Measurements from ENCODE around the gene ENO3.

The ENO3 gene

DNA sequence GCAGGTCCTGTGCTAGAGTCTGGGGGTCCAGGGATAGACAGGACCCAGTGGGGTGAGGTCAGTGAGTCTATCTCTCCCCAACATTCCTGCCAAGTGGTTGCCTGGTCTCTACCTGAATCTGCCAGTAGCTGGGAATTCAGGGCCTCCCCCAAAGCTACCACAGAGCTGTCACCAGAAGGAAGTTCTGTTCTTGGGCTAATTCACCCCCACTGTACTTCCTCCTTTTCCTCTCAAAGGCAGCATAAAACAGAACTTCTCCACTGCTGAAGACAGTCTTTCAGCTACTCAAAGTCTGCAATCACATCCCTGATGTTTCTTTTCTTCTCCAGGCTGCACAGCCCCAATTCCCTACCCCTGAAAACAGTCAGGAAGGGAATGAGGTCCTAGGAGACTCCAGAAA lies 27.8 kb downstream of the ENO3 start:
- no peak for DNase-seq

DNA sequence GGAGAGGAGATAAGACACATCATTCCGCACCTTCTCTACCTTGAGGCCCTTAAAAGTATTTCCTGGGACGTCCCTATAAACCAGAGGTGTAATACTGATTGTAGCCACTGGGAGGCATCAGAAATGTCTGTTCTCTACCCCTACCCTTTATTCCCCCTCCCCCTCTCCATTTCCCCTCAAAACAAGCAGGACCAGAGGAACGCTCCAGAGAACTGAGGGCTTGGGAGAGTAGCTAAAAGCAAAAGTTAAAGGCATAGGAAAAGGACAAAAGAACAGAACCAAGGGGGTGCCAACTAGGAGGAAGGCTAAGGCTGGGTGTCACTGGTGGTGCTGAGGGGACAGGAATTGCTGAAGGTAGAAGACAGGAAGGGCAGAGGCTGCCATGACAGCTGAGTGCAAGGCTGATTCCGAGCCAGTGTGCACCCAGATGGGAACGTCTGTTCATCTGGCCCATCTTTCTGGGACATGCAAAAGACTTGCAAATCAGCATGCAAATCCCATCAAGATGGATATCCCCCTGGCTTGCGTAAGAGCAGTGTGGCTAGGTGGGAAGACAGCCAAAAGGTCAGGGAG lies 29.8 kb downstream of the ENO3 start:
- DNase-seq = no peak

DNA sequence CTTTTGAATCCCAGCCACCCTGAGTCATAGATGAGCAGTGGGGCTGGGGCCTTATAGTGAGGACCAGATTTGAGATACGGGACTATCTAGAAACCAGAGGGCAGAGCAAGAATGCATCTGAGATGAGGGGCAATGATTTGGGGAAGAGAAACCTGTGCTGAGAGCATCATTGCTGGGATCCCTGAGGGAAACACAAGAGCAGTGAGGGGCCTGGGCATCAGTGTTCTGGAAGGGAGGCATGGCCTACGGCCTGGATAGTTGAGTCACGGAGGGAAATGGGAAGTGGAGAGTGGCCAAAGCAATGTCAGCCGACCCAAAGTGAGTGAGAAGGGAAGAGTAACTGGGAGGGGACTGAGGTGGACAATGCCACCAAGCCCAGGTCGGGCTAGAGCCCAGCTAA lies 31.4 kb downstream of the ENO3 start:
- DNase-seq = no peak

DNA sequence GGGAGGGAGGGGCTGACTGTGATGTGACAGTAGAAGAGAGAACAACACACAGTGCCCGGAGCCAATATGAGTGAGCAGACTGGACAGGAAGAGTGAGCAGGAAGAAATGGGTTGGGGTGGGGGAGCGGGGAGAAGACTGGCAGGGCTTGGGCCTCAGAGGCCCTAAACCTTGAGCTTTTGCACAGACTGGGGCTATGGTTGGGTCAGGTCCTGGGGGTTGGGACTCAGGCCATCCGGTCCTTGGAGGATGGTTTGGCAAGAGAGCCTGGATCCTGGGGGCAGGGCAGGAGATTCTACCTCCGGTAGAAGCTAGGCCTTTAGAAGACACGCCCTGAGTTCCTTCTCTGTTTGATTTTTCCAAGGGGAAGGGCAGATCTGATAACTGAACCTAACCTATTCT lies 35.5 kb downstream of the ENO3 start:
- DNase-seq = no peak

DNA sequence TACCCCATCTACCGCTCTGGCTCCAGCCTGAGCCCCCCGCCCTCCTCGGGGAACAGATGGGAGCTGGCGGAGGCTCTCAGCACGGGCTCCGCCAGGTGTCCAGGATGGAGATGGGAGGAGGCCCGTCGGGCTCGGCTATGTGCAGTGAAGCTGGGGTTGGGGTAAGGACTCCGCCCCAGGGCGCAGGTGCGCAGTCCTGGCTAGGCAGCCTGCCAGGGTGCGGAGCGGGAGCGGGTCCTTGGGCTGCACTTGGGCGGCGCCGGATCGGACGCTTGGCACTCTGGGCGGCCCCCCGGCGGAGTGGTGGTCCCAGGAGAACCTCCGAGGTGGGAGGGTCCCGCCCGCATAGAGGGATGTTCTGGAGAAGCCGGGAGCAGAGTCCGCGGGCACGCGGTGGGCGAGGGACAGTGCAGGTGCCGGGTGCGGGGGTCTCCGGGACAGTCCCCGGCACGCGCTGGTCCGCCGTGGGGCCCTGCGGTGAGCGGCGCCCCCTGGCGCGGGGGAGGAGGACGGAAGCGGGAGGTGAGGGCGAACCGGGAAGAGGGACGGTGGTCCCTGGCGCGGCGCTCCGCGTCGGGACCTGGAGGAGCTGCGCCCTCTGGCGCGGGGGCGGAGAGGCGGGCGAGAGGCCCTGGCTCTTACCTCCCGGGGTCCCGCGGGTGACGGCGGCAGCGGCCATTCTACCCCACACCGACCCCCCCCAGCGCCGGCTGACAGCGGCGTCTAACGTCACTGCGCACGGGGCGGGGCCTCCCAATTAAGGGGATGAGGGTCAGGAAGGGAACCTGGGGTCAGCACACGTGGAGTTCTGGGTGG lies 36.2 kb downstream of the ENO3 start, which contains the start of gene CAMTA2:
Gene CAMTA2 (minus strand): TSS at position 725 of the 816 bp plus-strand sequence. CDS start 1,453 bp downstream, outside the sequence.
- DNase-seq = peak in 1 of 2 experiments; percentile 28

DNA sequence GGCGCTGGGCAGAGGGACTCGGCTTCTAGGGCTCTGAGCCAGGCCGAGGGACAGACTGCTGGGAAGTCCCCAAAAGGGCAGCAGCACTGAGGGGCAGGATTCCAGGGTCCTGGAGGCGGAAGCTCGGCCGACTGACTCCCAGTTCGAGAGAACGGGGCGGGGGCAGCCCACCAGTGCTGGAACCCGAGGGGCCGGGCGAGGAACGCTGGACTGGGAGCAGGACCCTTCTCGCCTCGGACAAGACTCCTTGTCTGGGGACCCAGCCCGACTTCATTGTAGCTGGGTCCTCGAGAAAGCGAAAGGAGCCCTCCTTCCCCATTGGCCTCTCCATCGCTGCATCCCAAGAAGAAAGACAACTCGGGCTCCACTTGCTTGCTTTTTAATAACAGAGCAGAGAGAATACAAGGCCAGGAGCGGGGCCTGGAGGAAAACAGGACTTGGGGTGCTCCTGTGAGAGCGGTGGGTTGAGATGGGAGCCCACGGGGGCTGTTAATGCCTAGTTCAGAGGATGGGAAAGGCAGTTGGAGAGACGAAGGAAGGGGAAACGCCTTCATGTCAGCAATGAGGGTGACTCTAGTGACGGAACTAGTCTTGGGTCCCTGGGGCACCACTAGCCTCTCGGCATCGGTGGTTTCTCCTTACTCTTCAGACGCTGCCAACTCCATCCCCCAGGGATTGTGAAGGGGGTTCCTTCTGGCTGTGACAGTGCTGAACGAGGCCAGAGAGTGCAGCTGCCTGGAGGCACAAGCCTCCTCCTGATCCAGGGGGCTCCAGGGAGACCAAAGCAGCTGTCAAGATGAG lies 37.0 kb downstream of the ENO3 start:
- DNase-seq = no peak

DNA sequence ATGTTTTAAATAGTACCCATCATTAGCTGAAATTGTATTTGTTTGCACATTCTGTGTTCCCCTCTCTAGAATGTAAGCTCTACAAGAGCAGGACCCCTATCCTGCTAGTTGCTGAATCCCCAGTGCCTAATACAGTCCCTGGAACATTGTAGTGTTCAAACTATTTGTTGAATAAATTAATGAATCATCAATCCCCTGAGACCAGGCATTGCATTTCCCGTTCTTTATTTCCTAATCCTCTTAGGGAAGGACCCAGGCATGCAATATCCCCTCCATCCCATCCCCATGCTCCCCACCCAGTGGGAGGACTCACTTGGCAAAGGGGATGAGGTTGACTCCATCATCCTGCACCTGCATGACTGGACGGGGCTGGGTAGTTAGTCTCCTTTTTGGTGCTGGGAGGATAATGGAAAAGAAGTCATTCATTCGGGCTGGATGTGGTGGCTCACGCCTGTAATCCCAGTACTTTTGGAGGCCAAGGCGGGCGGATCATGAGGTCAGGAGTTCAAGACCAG lies 43.2 kb downstream of the ENO3 start:
- no peak for DNase-seq

DNA sequence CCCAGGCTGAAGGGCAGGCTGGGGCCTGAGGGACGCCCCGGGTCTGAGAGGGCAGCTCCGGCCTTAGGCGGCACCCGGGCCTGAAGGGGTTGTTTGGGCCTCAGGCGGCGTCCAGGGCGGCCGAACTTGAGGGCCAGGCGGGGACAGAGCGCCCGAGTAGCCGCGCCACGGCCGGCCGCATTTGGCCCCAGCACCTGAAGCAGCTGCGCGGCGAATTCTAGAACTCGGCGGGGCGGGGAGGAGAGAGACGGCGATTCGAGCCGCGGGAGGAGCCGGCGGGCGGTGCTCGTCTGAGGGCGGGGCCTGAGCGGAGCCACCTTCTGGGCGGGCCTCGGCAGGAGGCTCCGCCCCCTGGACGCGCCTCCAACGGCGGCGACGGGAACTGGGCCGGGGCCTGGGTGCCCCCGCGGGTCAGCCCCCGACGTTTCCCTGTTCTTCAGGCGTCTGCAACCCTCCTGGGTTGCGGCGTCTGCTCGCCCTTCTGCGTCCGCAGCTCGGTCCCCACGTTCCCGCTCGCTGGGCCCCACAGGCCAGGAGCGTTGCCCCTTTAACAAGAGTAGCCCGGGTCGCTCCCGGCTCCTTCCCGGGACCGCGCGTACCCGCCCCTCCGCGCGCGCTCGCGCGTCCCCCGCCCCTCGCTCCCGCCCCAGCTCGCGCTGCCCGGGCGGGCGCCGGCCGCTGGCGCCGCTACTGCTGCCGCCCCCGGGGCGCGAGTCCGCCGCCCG lies 46.5 kb downstream of the ENO3 start, which contains the start of the genes INCA1 and KIF1C:
Gene INCA1 (minus strand): TSS at position 221 of the 725 bp plus-strand sequence. CDS start 3,085 bp downstream, outside the sequence.
Gene KIF1C (plus strand): TSS at position 649 of the 725 bp plus-strand sequence. CDS start 2,297 bp downstream, outside the sequence.
- DNase-seq = peak in 1 of 2 experiments; percentile 63

DNA sequence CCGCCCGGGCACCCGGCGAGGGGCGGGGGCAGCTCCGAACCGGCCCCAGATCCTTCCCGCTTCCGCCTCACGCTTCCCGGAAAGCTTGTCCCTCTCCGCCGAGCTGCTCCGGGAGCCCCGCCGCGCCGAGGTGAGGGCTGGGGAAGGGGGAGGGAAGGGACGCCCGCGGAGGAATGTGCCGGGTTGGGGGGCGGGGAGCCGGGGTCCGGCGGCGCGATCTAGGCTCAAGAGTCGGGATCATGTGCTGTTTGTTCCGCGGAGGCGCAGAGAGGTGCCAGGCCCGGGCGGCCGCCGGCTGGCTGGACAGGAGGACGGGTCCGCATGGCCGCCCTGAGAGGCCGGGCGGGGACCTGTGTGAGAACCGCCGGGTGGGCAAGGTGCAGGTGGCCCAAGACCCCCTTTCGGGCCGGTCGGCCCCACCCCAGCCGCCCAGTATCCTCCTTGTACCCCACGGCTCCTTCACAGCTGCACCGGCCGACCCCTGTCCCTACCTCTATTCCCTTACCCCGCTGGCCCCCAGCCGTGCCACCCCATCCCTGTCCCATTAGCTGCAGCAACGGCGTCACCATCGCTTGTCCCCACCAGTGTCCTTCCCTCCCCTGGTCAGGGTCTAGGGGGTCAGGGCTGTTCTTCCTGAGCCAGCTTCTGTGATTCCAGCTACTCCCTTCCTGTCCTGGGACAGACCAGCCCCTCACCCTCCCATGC lies 47.3 kb downstream of the ENO3 start:
- DNase-seq = no peak

DNA sequence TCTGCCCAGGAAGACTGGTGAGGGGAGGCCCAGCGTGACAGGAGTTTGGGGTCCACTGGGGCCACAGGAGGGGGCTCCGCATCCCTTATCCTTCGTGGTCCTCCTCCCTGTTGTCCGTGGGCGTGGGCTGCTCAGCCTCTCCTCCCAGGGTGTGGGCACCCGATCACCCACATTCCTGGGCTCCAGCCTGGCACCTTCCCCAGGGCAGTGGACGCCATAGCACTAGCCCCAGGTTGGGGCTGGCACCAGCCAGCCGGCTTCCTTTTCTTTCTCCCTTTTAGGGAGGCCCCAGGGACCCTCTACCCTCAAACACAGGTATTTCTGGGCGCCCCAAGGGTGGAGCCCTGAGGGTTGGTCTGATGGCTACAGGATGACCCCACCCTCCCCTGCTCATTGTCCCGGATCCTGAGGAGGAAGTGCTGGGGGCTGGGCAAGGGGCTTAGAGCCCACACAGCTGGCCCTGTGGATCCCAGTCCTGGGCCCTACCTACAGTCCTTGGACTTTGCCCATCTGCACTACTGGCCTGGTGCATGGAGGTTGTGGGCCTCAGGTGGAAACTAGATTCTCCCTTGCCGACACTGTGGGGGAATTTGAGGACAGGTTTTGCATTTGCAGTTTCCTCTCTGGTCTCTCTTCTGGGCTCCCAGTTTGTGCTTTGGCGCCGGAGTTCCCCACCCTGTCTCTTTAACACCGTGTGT lies 48.0 kb downstream of the ENO3 start:
- no peak for DNase-seq

DNA sequence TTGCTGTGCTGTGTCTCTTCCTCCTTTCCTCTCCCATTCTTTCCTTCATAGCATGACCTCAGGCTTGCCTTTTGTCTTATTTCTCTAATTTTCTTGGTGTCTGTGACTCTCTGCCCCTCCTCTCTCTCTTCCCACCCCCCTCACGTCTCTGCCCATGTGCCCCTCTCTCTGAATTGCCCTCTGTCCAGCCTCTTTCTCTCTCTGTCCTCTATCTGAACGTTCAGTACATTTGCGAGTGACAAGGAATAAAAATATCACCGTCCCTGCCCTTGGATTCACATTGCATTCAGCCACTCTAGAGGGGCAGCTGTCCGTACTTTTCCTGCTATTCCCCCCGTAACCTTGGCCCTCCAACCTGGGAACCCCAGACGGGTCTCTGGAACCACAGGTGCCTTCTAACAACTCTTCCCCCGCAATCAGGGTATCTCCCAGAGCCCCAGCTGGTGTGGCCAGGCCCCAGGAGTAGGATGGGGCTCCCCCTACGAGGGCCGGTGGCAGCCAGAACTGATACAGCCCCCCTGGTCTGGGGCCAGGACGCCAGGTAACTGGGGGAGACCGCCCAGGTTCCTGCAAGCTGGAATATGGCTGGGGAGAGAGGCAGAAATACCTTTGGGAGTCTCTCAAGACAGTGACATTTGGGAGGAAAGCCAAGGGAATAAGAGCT lies 48.6 kb downstream of the ENO3 start:
- DNase-seq = no peak

DNA sequence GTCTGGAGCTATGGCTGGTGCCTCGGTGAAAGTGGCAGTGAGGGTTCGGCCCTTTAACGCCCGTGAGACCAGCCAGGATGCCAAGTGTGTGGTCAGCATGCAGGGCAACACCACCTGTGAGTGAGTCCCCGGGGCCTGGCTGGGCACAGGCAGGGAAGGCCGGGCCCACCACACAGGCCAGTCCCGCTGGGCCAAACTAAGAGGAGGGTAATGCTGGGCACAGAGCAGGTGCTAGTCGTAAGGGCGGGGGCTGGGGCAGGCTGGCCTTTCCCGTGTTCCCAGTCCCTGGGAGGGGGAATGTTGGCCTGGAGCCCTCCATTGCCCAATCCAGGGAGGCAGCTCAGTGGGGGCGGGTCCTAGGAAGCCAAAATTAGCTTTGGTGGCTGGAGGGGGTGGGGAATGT lies 49.3 kb downstream of the ENO3 start:
- no peak for DNase-seq

DNA sequence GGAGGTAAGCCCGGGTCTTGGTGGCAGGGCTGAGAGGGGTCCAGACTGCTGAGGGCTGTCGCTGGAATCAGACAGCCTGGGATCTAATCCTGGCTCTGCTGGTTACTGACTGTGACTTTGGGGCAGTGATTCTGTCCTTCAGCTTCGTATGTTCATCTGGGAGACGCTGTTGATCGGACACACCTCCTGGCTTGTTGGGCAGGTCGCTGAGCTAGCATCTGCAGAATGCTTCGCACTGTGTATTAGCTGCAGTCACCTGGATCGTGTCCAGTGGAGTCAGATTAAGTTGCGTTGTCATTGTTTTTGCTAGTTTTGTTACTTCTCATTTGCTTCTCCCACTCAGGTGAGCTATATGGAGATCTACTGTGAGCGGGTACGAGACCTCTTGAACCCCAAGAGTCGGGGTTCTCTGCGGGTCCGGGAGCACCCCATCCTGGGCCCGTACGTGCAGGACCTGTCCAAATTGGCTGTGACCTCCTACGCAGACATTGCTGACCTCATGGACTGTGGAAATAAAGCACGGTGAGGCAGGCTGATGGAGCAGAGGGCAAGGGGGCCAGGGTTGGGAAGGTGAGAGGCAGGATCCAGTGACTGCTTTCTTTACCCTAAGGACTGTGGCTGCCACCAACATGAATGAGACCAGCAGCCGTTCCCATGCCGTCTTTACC lies 51.3 kb downstream of the ENO3 start:
- no peak for DNase-seq

DNA sequence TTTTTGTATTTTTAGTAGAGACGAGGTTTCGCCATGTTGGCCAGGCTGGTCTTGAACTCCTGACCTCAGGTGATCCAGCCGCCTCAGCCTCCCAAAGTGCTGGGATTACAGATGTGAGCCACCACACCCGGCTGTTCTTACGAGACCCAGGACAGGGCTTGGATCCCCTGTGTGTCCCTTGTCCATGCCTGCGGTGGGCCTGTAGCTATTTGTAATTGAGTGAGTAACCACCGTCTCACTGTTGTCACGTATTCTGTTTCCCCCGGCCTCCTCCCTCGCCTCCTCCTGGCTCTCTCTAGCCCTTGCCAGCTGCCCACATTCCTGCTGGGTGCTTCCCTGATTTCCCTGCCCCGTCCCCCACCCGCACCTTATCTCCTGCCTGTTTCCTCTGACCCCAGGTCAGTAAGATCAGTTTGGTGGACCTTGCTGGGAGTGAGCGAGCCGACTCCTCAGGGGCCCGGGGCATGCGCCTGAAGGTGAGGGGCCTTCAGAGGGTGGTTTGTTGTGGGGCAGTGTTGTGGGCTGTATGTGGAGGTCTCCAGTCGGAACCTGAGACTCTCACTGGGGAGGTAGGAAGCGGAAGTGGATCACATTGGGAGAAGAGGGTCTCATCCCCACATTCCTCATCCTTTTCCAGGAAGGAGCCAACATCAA lies 52.4 kb downstream of the ENO3 start:
- no peak for DNase-seq
